CD4-positive, alpha-beta T cell (primary cell): ENCODE data around the gene ARRDC1. TPM values are rescaled to one million over a fixed set of nuclear protein-coding genes. Genes with fewer than 3 reads are reported as not detected.

Experiments
- ATAC-seq: fragments of 200-7000 bp; cut with Tn5 transposase; one replicate; pipeline ENCODE4 v1.10.0; 2022; ENCODE audit warnings: mild to moderate bottlenecking; ENCODE audit not compliant: poor library complexity
- CTCF ChIA-PET: fragments of 350-600 bp; sonication (Branson Sonifier 250); formaldehyde crosslinking; loops from one replicate; lab custom pipeline; 2021; ENCODE audit warnings: antibody characterized with exemption, inconsistent platforms; lab: Charles Lee
- POLR2A ChIA-PET: fragments of 350-600 bp; sonication (Branson Sonifier 250); formaldehyde crosslinking; loops from one replicate; lab custom pipeline; 2021; ENCODE audit warnings: antibody characterized with exemption, inconsistent platforms; lab: Charles Lee
- DNase-seq, 14 experiments: peaks; one replicate each; pipeline ENCODE4 v3.0.0-alpha.2; 2013 to 2020; ENCODE audit warnings: mixed read lengths in 2 of 14
- H3K27ac ChIP-seq, 2 donors: one replicate each; pipeline versions ENCODE4 v1.5.1 to v1.7.0; 2013; ENCODE audit warnings: low read length in 2 of 2, low read depth in 1 of 2, mild to moderate bottlenecking in 1 of 2
- H3K27me3 ChIP-seq, 2 experiments: 1 replicate in 1 of 2; 2 replicates in 1 of 2; pipeline versions ENCODE4 v1.6.1 to v1.7.0; 2013; ENCODE audit warnings: low read length in 2 of 2, control low read depth in 1 of 2, mild to moderate bottlenecking in 1 of 2, moderate library complexity in 1 of 2; ENCODE audit not compliant: insufficient read depth in 2 of 2, control insufficient read depth in 1 of 2
- H3K36me3 ChIP-seq: one replicate; pipeline ENCODE4 v1.6.1; 2013; ENCODE audit warnings: low read length, control low read depth; ENCODE audit not compliant: insufficient read depth
- H3K4me1 ChIP-seq: one replicate; pipeline ENCODE4 v1.6.1; 2013; ENCODE audit warnings: low read length, control low read depth; ENCODE audit not compliant: insufficient read depth
- H3K4me3 ChIP-seq: one replicate; pipeline ENCODE4 v1.5.1; 2013; ENCODE audit warnings: mild to moderate bottlenecking, low read length, moderate library complexity
- H3K9me3 ChIP-seq, 2 experiments: 1 replicate in 1 of 2; 2 replicates in 1 of 2; pipeline versions ENCODE4 v1.6.1 to v1.7.0; 2013; ENCODE audit warnings: low read length in 2 of 2, mild to moderate bottlenecking in 2 of 2, control low read depth in 1 of 2, moderate library complexity in 1 of 2; ENCODE audit not compliant: control insufficient read depth in 1 of 2, insufficient read depth in 1 of 2
- H3K27ac Mint-ChIP-seq: one replicate; pipeline ENCODE4 v1.8.0; 2020; ENCODE audit warnings: mixed read lengths
- H3K27me3 Mint-ChIP-seq: one replicate; pipeline ENCODE4 v1.8.0; 2021; ENCODE audit warnings: mixed read lengths
- H3K36me3 Mint-ChIP-seq: one replicate; pipeline ENCODE4 v1.8.0; 2021; ENCODE audit warnings: low read depth, mixed read lengths
- H3K4me1 Mint-ChIP-seq: one replicate; pipeline ENCODE4 v1.8.0; 2021; ENCODE audit warnings: low read depth, mixed read lengths
- H3K4me3 Mint-ChIP-seq: one replicate; pipeline ENCODE4 v1.8.0; 2020; ENCODE audit warnings: mild to moderate bottlenecking, mixed read lengths
- H3K9me3 Mint-ChIP-seq: one replicate; pipeline ENCODE4 v1.8.0; 2020; ENCODE audit warnings: mixed read lengths
- intact Hi-C, 2 experiments: fragments of 100-400 bp; cut with DNase I in 1 of 2; cut with micrococcal nuclease in 1 of 2; formaldehyde crosslinking; loops; one replicate each; pipeline versions ENCODE4 v1.15.1 to v1.9.0; 2023 to 2025; cut with DNase I, micrococcal nuclease
- total RNA-seq, 174 experiments: library from RNA in 2 of 174; stranded (reverse) in 2 of 174; gene quantifications; one replicate each; pipeline ENCODE4 v1.2.3 and lab custom pipeline; 2021 to 2026
- TF ChIP-seq, protein P1 (sequence below): fragments of 200-600 bp; IDR thresholded peaks from one replicate; pipeline ENCODE4 v1.8.0; 2022; ENCODE audit warnings: antibody characterized with exemption, mild to moderate bottlenecking

Gene ARRDC1
- total RNA-seq, 2 experiments from 2014 or later = 45.5 to 50.7 TPM

- H3K27ac Mint-ChIP-seq = no peak overlapping the region
- ATAC-seq (no peak), DNase-seq (peak in 1 of 14 experiments; percentile 22)
- Histone ChIP-seq H3K27me3 (no peaks in the 10 kb centered on the region), H3K4me1 (peaks cover 39% of the 10 kb centered on the region), H3K4me3 (no peak overlapping the region), H3K27ac (no peak overlapping the region), H3K9me3 (no peaks in the 10 kb centered on the region), H3K36me3 (peaks cover 38% of the 10 kb centered on the region)
- intact Hi-C loops = loop anchor here in 1 of 2 experiments (10.0 kb wide), 1 partner anchor 1650 kb away; the partner anchor contains the start of gene UBAC1
- ChIA-PET CTCF (no interaction called here), POLR2A (no interaction called here)
- TF ChIP-seq, protein P1, sequence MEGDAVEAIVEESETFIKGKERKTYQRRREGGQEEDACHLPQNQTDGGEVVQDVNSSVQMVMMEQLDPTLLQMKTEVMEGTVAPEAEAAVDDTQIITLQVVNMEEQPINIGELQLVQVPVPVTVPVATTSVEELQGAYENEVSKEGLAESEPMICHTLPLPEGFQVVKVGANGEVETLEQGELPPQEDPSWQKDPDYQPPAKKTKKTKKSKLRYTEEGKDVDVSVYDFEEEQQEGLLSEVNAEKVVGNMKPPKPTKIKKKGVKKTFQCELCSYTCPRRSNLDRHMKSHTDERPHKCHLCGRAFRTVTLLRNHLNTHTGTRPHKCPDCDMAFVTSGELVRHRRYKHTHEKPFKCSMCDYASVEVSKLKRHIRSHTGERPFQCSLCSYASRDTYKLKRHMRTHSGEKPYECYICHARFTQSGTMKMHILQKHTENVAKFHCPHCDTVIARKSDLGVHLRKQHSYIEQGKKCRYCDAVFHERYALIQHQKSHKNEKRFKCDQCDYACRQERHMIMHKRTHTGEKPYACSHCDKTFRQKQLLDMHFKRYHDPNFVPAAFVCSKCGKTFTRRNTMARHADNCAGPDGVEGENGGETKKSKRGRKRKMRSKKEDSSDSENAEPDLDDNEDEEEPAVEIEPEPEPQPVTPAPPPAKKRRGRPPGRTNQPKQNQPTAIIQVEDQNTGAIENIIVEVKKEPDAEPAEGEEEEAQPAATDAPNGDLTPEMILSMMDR = no peak
- no peak overlapping the region for H3K4me3 Mint-ChIP-seq
- peaks cover 11% of the 10 kb centered on the region for H3K36me3 Mint-ChIP-seq
- no peaks in the 10 kb centered on the region for H3K27me3 Mint-ChIP-seq
- no peaks in the 10 kb centered on the region for H3K9me3 Mint-ChIP-seq
- H3K4me1 Mint-ChIP-seq = peaks cover 20% of the 10 kb centered on the region
These were observed 9.3 kb downstream of the ARRDC1 start for GRCh38 chr9:137614631-137615386.

DNA sequence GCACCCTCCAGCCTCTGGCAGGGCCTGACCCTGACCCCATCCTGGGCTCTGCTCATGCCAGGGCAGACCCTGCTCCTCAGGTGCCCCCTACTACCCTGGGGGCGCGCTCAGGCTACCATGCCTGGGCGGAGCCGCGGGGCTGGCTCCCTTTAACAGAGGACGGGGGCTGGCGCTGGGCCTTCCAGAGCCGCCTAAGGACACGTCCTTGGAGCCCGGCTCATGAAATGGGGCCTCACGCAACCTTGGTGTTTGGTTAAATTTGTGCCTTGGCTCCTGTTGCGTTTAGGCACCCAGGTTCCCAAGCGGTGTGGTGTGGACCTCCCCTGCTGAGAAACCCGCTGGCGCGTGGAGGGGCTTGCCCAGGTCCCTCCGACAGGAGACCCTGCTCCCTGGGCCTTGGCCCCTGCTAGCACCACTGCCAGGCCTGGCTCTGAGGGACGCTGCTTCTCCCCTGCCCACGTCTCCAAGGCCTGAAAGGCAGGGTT lies 9.9 kb downstream of the ARRDC1 start:
- Histone ChIP-seq H3K27me3 (no peaks in the 10 kb centered on the region), H3K4me3 (no peak overlapping the region), H3K27ac (no peak overlapping the region), H3K9me3 (no peaks in the 10 kb centered on the region), H3K4me1 (peaks cover 43% of the 10 kb centered on the region), H3K36me3 (peaks cover 38% of the 10 kb centered on the region)
- TF ChIP-seq, protein P1 = no peak
- H3K4me1 Mint-ChIP-seq = peaks cover 26% of the 10 kb centered on the region
- intact Hi-C loops = loop anchor here in 1 of 2 experiments (10.0 kb wide), 1 partner anchor 1651 kb away; the partner anchor contains the start of gene UBAC1
- H3K27me3 Mint-ChIP-seq = no peaks in the 10 kb centered on the region
- no peaks in the 10 kb centered on the region for H3K9me3 Mint-ChIP-seq
- ChIA-PET CTCF (no interaction called here), POLR2A (no interaction called here)
- H3K27ac Mint-ChIP-seq = no peak overlapping the region
- ATAC-seq = no peak
- H3K36me3 Mint-ChIP-seq = peaks cover 14% of the 10 kb centered on the region
- peak in 1 of 14 experiments; percentile 20 for DNase-seq
- H3K4me3 Mint-ChIP-seq = no peak overlapping the region

DNA sequence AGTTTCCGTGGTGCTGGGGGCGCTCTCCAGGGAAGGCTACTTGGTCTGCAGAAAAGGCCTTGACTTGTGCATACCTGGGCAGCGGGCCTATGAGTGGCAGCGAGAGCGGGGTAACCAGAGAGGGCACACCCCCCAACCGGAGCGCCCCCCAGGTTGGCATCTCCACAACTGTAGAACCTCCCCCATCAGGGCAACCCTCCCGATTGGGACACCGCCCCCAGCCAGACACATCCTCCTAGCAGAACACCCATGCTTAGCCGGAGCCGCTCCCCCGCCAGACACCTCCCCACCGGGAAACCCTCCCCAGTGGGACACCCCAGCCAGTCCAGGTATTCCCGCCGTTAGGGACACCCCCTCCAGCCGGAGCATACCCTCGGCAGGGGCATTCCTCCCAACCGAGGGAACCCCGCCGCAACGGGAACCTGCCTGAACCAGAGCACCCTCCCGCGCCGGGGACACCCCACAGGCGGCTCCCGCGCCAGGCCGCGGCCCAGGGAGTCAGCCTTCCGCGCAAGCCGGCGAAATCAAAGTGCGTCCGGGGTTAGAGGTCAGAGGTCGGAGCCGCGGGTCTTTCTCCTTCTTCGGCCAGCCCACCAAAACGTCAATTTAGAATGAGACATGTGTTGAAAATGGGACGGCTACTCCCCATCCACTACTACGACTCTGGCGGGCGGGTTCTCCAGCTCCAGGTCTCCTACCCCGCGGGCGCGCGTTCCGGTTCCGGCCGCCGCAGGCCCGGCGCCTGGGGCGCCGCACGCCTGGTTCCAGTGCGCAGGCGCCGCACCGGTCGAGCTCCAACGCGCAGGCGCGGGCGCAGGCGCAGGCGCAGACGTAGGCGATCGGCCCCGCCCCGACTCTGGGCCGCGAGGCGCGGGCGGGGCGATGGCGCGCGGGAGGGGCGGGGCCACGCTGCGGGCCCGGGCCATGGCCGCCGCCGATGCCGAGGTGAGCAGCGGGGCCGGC lies 12.9 kb downstream of the ARRDC1 start, which contains the start of gene EHMT1:
EHMT1 (plus strand) TSS at position 901 of the 963 bp plus-strand sequence; CDS start at position 925, 24 bp downstream.
- peaks cover 25% of the 10 kb centered on the region for H3K36me3 Mint-ChIP-seq
- peaks cover 42% of the 10 kb centered on the region for H3K4me1 Mint-ChIP-seq
- TF ChIP-seq, protein P1 = no peak
- intact Hi-C loops = loop anchor here (1.0 to 10.0 kb wide), 5 partner anchors 13 to 1654 kb away; partner anchors contain the start of genes ARRDC1 (in 2 of the 2), DPH7 (in 1 of the 2), UBAC1 (in 1 of the 2) and ZMYND19 (in 1 of the 2)
- peak within 1 kb of the TSS; percentile 95 for H3K4me3 ChIP-seq
- peak; percentile 75 to 97 (median 90) for DNase-seq
- ATAC-seq = peak; percentile 82
- H3K27me3 ChIP-seq = no peaks in the 10 kb centered on the region
- CTCF ChIA-PET = no interaction called here
- peaks cover 37% of the 10 kb centered on the region for H3K4me1 ChIP-seq
- peaks cover 35% of the 10 kb centered on the region for H3K36me3 ChIP-seq
- H3K27ac Mint-ChIP-seq = peak within 1 kb of the TSS; percentile 93
- POLR2A ChIA-PET = interaction anchor here (0.7 to 2.5 kb wide), 9 partner anchors 10 to 159 kb away, joined by 3 to 21 read pairs (median 4); partner anchors contain the start of genes ARRDC1, MRPL41, NSMF and ZMYND19
- H3K27me3 Mint-ChIP-seq = no peaks in the 10 kb centered on the region
- H3K4me3 Mint-ChIP-seq = peak within 1 kb of the TSS; percentile 95
- H3K27ac ChIP-seq = peak within 1 kb of the TSS; percentile 90 to 96
- no peaks in the 10 kb centered on the region for H3K9me3 ChIP-seq
- no peaks in the 10 kb centered on the region for H3K9me3 Mint-ChIP-seq
